Measurements from ENCODE around the gene ATP2B2.

ATP2B2 gene

GRCh38 chr3:10454907-10455544 is 50.4 kb downstream of the ATP2B2 start:
- Histone ChIP-seq H3K4me3 (ENCODE audit: insufficient read length, low read depth) (no peak overlapping the region), H3K9ac (ENCODE audit: insufficient read length, low read depth) (no peak overlapping the region), H3K36me3 (ENCODE audit: insufficient read depth, insufficient read length, low read length) (no peaks in the 10 kb centered on the region), H3K27me3 (ENCODE audit: insufficient read depth, insufficient read length) (peaks cover 46% of the 10 kb centered on the region), H3K9me3 (ENCODE audit: insufficient read depth, low read length) (no peaks in the 10 kb centered on the region), H3K4me1 (ENCODE audit: insufficient read depth, insufficient read length) (no peaks in the 10 kb centered on the region)
- TF ChIP-seq ZNF274 (IDR thresholded peaks at IDR 0.05; ENCODE audit: low read depth, low read length) (no peak), YY1 (IDR thresholded peaks at IDR 0.05; ENCODE audit: insufficient read depth, insufficient read length) (no peak), SUZ12 (IDR thresholded peaks at IDR 0.05; ENCODE audit: extremely low read depth, insufficient read depth, insufficient read length) (no peak)
- DNase-seq (ENCODE audit: low read depth, low spot score), result no peak

DNA sequence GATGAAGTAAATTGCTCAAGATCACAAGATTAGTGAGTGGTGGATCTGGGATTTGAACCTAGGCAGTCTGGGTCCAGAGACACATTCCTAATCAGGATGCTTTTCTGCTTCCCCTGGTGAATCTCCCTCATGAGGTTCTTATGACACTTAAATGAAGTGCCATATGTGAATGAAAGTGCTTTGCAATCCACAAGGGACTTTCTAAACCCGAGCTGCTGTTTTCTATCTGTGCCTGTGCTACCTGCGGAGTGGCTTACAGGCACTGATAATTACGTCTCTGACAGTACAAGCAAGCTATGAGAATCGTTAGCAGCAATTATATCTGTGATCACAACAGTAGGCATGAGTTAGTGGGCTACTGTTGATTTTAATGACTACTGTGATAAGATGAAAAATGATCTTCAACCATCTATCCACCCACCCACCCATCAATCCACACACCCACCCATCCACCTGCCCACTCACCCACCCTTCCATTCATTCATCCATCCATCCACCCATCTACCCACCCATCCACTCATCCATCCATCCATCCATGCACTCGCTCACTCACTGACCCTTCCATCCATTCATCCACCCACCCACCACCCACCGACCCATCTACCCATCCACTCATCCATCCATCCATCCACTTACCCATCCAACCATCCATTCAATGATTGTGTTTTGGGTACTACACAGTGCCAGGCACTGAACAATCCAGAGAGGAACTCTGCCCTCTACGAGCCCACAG is 51.8 kb downstream of the ATP2B2 start:
- no peak for DNase-seq (ENCODE audit: low read depth, low spot score)
- Histone ChIP-seq H3K9me3 (ENCODE audit: insufficient read depth, low read length) (no peaks in the 10 kb centered on the region), H3K36me3 (ENCODE audit: insufficient read depth, insufficient read length, low read length) (no peaks in the 10 kb centered on the region), H3K27me3 (ENCODE audit: insufficient read depth, insufficient read length) (peaks cover 42% of the 10 kb centered on the region), H3K4me1 (ENCODE audit: insufficient read depth, insufficient read length) (no peaks in the 10 kb centered on the region), H3K9ac (ENCODE audit: insufficient read length, low read depth) (no peak overlapping the region), H3K4me3 (ENCODE audit: insufficient read length, low read depth) (no peak overlapping the region)
- TF ChIP-seq ZNF274 (IDR thresholded peaks at IDR 0.05; ENCODE audit: low read depth, low read length), result no peak
- TF ChIP-seq YY1 (IDR thresholded peaks at IDR 0.05; ENCODE audit: insufficient read depth, insufficient read length), result no peak
- no peak for TF ChIP-seq SUZ12 (IDR thresholded peaks at IDR 0.05; ENCODE audit: extremely low read depth, insufficient read depth, insufficient read length)

DNA sequence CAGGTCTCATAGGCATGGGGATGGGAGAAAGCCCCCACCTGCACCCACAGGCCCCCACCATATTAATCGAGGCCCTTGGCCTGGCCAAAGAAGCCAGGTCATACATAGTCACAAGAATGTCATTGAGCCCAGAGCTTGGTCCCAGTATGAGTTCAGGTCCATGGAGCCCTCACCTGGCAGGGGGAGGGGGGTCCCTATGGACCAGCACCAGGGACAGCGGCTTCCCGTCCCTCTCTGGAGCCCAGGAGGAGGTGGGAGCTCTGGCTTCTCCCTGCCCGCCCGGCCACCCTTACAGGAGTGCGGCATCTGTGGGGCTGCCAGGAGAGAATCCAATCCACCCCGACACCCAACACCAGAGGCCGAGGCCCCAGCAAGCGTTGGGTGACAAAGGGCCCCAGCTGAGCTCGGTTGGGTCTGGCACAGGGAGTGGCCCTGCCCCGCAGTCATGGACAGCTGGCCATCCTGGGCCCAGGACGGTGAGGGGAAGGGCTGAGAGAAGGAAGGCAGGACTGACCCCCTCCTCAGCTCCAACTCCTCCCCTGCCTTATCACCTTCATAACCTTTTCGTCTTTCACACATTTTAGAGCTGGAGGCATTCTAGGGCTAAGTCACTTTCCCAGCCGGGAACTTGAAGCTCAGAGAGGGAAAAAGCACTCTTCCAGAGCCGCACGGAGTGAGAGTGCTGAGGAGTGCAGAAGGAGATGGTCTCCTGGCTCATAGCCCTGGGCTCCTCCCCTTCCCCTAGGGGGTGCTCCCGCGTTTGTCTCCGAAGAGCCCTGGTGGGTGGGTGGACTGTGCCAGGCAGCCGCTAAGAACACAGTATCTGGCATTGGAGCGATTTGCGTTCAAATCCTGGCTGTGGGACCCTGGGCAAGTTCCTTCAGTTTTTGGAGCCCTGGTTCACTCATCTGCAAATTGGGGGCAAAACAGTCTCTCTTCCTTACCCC is 54.6 kb downstream of the ATP2B2 start:
- no peaks in the 10 kb centered on the region for H3K4me1 ChIP-seq (ENCODE audit: insufficient read depth, insufficient read length)
- H3K9ac ChIP-seq (ENCODE audit: insufficient read length, low read depth), result no peak overlapping the region
- no peak for DNase-seq (ENCODE audit: low read depth, low spot score)
- no peaks in the 10 kb centered on the region for H3K36me3 ChIP-seq (ENCODE audit: insufficient read depth, insufficient read length, low read length)
- H3K4me3 ChIP-seq (ENCODE audit: insufficient read length, low read depth), result no peak overlapping the region
- H3K27me3 ChIP-seq (ENCODE audit: insufficient read depth, insufficient read length), result peaks cover 33% of the 10 kb centered on the region
- H3K9me3 ChIP-seq (ENCODE audit: insufficient read depth, low read length), result no peaks in the 10 kb centered on the region
- TF ChIP-seq ZNF274 (IDR thresholded peaks at IDR 0.05; ENCODE audit: low read depth, low read length) (no peak), YY1 (IDR thresholded peaks at IDR 0.05; ENCODE audit: insufficient read depth, insufficient read length) (no peak), SUZ12 (IDR thresholded peaks at IDR 0.05; ENCODE audit: extremely low read depth, insufficient read depth, insufficient read length) (no peak)

DNA sequence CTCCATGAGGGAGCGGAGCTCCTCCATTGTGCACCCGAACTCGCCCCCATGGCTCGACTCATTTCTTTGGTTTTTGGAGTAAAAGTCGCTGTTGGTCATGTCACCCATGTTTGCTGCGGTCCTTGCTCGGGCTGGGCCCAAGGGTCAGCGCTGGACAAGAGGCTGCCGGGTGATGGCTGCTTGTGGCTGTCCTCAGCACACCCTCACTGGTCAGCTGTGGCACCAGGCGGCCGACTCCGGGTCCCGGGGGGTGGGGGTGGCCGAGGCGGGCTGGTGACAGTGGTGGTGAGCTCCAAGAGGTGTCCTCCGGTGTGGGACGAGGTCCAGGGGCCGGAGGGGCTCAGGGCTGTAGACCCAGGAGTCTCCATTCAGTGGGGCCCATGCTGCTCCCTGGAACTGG is 56.0 kb downstream of the ATP2B2 start:
- no peaks in the 10 kb centered on the region for H3K36me3 ChIP-seq (ENCODE audit: insufficient read depth, insufficient read length, low read length)
- no peaks in the 10 kb centered on the region for H3K9me3 ChIP-seq (ENCODE audit: insufficient read depth, low read length)
- DNase-seq (ENCODE audit: low read depth, low spot score), result no peak
- no peak overlapping the region for H3K4me3 ChIP-seq (ENCODE audit: insufficient read length, low read depth)
- H3K27me3 ChIP-seq (ENCODE audit: insufficient read depth, insufficient read length), result peaks cover 26% of the 10 kb centered on the region
- H3K4me1 ChIP-seq (ENCODE audit: insufficient read depth, insufficient read length), result peaks cover 8% of the 10 kb centered on the region
- no peak overlapping the region for H3K9ac ChIP-seq (ENCODE audit: insufficient read length, low read depth)
- TF ChIP-seq YY1 (IDR thresholded peaks at IDR 0.05; ENCODE audit: insufficient read depth, insufficient read length), result no peak
- TF ChIP-seq ZNF274 (IDR thresholded peaks at IDR 0.05; ENCODE audit: low read depth, low read length), result no peak
- TF ChIP-seq SUZ12 (IDR thresholded peaks at IDR 0.05; ENCODE audit: extremely low read depth, insufficient read depth, insufficient read length), result no peak

GRCh38 chr3:10448544-10448943 is 56.8 kb downstream of the ATP2B2 start:
- Histone ChIP-seq H3K4me3 (ENCODE audit: insufficient read length, low read depth) (no peak overlapping the region), H3K36me3 (ENCODE audit: insufficient read depth, insufficient read length, low read length) (no peaks in the 10 kb centered on the region), H3K9me3 (ENCODE audit: insufficient read depth, low read length) (no peaks in the 10 kb centered on the region), H3K27me3 (ENCODE audit: insufficient read depth, insufficient read length) (peaks cover 19% of the 10 kb centered on the region), H3K9ac (ENCODE audit: insufficient read length, low read depth) (no peak overlapping the region), H3K4me1 (ENCODE audit: insufficient read depth, insufficient read length) (peaks cover 8% of the 10 kb centered on the region)
- DNase-seq (ENCODE audit: low read depth, low spot score), result no peak
- TF ChIP-seq YY1 (IDR thresholded peaks at IDR 0.05; ENCODE audit: insufficient read depth, insufficient read length) (no peak), SUZ12 (IDR thresholded peaks at IDR 0.05; ENCODE audit: extremely low read depth, insufficient read depth, insufficient read length) (no peak), ZNF274 (IDR thresholded peaks at IDR 0.05; ENCODE audit: low read depth, low read length) (no peak)

DNA sequence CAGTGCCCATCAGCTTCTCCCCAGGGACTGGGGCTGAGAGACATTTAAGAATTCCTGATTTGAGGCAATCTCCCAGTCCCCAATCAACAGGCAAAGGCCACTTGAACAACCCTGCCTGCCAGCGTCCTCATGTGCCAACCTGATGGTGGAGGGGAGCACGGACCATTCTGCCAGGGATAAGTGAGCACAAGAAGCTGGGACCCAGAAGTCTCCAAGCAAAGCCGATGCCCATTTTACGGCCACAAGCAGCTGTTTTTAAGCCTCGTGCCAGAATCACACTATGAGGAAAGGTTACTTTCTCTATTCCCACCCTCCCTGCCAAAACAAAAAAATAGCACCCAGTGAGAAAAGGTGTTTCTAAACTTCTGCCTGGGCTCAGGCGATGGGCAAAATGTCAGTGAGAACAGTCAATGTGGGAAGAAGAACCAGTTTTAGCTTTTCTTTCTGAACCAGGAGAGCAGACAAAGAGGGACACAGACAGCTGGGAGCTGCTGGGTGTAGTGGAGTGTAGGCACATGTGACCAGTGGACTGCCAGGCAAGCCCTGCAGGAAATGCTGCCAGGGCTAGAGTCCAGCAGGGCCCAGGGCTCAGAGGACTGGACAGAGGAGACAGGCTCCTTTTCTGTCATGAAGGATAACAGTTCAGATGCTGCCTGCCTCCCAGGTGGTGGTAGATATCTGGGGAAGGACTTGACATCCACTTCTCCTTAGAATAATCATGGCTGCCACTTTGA is 57.7 kb downstream of the ATP2B2 start:
- H3K4me3 ChIP-seq (ENCODE audit: insufficient read length, low read depth), result no peak overlapping the region
- peaks cover 8% of the 10 kb centered on the region for H3K4me1 ChIP-seq (ENCODE audit: insufficient read depth, insufficient read length)
- no peak for DNase-seq (ENCODE audit: low read depth, low spot score)
- TF ChIP-seq SUZ12 (IDR thresholded peaks at IDR 0.05; ENCODE audit: extremely low read depth, insufficient read depth, insufficient read length) (no peak), YY1 (IDR thresholded peaks at IDR 0.05; ENCODE audit: insufficient read depth, insufficient read length) (no peak), ZNF274 (IDR thresholded peaks at IDR 0.05; ENCODE audit: low read depth, low read length) (no peak)
- H3K27me3 ChIP-seq (ENCODE audit: insufficient read depth, insufficient read length), result peaks cover 11% of the 10 kb centered on the region
- H3K36me3 ChIP-seq (ENCODE audit: insufficient read depth, insufficient read length, low read length), result no peaks in the 10 kb centered on the region
- no peaks in the 10 kb centered on the region for H3K9me3 ChIP-seq (ENCODE audit: insufficient read depth, low read length)
- no peak overlapping the region for H3K9ac ChIP-seq (ENCODE audit: insufficient read length, low read depth)
